ENCODE data around the gene MYB.
"Not testable (repeated sequence)": the region's sequence is repeated elsewhere in the genome, so short reads cannot be mapped to it uniquely, and the experiment has no call there.

Gene MYB

GRCh38 chr6:135224037-135224647 is 43.0 kb downstream of the MYB start:
- DNase-seq, result no peak

- DNase-seq, result no peak
These were observed 44.8 kb downstream of the MYB start for GRCh38 chr6:135225911-135226310.

GRCh38 chr6:135226537-135226936 is 45.4 kb downstream of the MYB start:
- no peak for DNase-seq

- no peak for DNase-seq
These were observed 46.2 kb downstream of the MYB start for GRCh38 chr6:135227349-135227748.

- no peak for DNase-seq
These were observed 46.6 kb downstream of the MYB start for GRCh38 chr6:135227758-135228157.

- DNase-seq, result no peak
These were observed 47.4 kb downstream of the MYB start for GRCh38 chr6:135228486-135228885.

- no peak for DNase-seq
These were observed 48.9 kb downstream of the MYB start for GRCh38 chr6:135229996-135230395.

GRCh38 chr6:135230711-135231468 is 49.8 kb downstream of the MYB start:
- DNase-seq, result no peak

- no peak for DNase-seq
These were observed 50.3 kb downstream of the MYB start for GRCh38 chr6:135231469-135231844.

GRCh38 chr6:135233686-135234491 is 52.8 kb downstream of the MYB start:
- DNase-seq, result no peak

GRCh38 chr6:135234492-135234780 is 53.3 kb downstream of the MYB start:
- no peak for DNase-seq

- DNase-seq, result no peak
These were observed 54.6 kb downstream of the MYB start for GRCh38 chr6:135235716-135236115.

- DNase-seq, result no peak
These were observed 55.2 kb downstream of the MYB start for GRCh38 chr6:135236319-135236718.

GRCh38 chr6:135236732-135237131 is 55.6 kb downstream of the MYB start:
- DNase-seq, result no peak

GRCh38 chr6:135240711-135241110 is 59.6 kb downstream of the MYB start:
- no peak for DNase-seq

- DNase-seq, result no peak
These were observed 63.0 kb downstream of the MYB start for GRCh38 chr6:135243871-135244796.

- DNase-seq, result no peak
These were observed 63.7 kb downstream of the MYB start for GRCh38 chr6:135244805-135245204.

- not testable (repeated sequence) for DNase-seq
These were observed 65.4 kb downstream of the MYB start for GRCh38 chr6:135246412-135247012.

- no peak for DNase-seq
These were observed 69.1 kb downstream of the MYB start for GRCh38 chr6:135250234-135250633.

GRCh38 chr6:135250751-135251497 is 69.8 kb downstream of the MYB start:
- no peak for DNase-seq

- DNase-seq, result peak; percentile 59
These were observed 70.7 kb downstream of the MYB start for GRCh38 chr6:135251498-135252441.
